ENCODE data around the gene GIT2.

- TF ChIP-seq CTCF (IDR thresholded peaks at IDR 0.05; ENCODE audit: poor library complexity) (no peak), EZH2 (IDR thresholded peaks at IDR 0.05; ENCODE audit: borderline replicate concordance) (no peak), EZH2phosphoT487 (IDR thresholded peaks at IDR 0.05; ENCODE audit: low read depth, severe bottlenecking, unreplicated experiment) (no peak)
Measured at GRCh38 chr12:109961201-109961600, 35.0 kb downstream of the GIT2 start.

Data from hepatocyte (in vitro differentiated cells).